ENCODE data around the gene MATN3.

The MATN3 gene

GRCh38 chr2:20025065-20025786 is 12.8 kb upstream of the MATN3 start:
- Mint-ChIP-seq H3K27me3 (ENCODE audit: low read depth) (no peaks in the 10 kb centered on the region), H3K27ac (no peak overlapping the region), H3K4me3 (no peak overlapping the region), H3K4me1 (ENCODE audit: low read depth) (no peaks in the 10 kb centered on the region), H3K9me3 (peaks cover 20% of the 10 kb centered on the region), H3K36me3 (ENCODE audit: low read depth) (peaks cover 22% of the 10 kb centered on the region)
- DNase-seq (ENCODE audit: low spot score), result no peak

GRCh38 chr2:20023688-20024087 is 11.2 kb upstream of the MATN3 start:
- no peak for DNase-seq (ENCODE audit: low spot score)
- Mint-ChIP-seq H3K4me3 (no peak overlapping the region), H3K9me3 (peaks cover 26% of the 10 kb centered on the region), H3K4me1 (ENCODE audit: low read depth) (no peaks in the 10 kb centered on the region), H3K27ac (no peak overlapping the region), H3K27me3 (ENCODE audit: low read depth) (no peaks in the 10 kb centered on the region), H3K36me3 (ENCODE audit: low read depth) (peaks cover 6% of the 10 kb centered on the region)

DNA sequence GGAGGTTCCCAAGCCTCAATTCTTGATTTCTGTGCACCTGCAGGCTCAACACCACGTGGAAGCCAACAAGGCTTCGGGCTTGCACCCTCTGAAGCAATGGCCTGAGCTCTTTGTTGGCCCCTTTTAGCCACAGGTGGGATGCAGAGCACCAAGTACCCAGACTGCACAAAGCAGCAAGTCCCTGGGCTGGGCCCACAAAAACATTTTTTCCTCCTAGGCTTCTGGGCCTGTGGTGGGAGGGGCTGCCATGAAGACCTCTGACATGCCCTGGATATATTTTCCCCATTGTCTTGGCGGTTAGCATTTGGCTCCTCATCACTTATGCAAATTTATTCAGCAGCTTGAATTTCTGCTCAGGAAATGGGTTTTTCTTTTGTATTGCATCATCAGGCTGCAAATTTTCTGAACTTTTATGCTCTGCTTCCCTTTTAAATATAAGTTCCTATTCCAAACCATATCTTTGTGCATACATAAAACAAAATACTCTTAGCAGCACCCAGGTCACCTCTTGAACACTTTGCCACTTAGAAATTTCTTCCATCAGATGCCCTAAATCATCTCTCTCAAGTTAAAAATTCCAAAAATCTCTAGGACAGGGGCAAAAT is 9.0 kb upstream of the MATN3 start:
- H3K4me3 Mint-ChIP-seq, result no peak overlapping the region
- no peaks in the 10 kb centered on the region for H3K4me1 Mint-ChIP-seq (ENCODE audit: low read depth)
- no peak for DNase-seq (ENCODE audit: low spot score)
- H3K9me3 Mint-ChIP-seq, result peaks cover 26% of the 10 kb centered on the region
- H3K36me3 Mint-ChIP-seq (ENCODE audit: low read depth), result peaks cover 1% of the 10 kb centered on the region
- H3K27me3 Mint-ChIP-seq (ENCODE audit: low read depth), result no peaks in the 10 kb centered on the region
- H3K27ac Mint-ChIP-seq, result no peak overlapping the region

- H3K4me1 Mint-ChIP-seq (ENCODE audit: low read depth), result no peaks in the 10 kb centered on the region
- no peak for DNase-seq (ENCODE audit: low spot score)
- H3K27me3 Mint-ChIP-seq (ENCODE audit: low read depth), result peaks cover 6% of the 10 kb centered on the region
- H3K4me3 Mint-ChIP-seq, result no peak overlapping the region
- H3K9me3 Mint-ChIP-seq, result peaks cover 26% of the 10 kb centered on the region
- no peak overlapping the region for H3K27ac Mint-ChIP-seq
- peaks cover 1% of the 10 kb centered on the region for H3K36me3 Mint-ChIP-seq (ENCODE audit: low read depth)
These were observed 7.3 kb upstream of the MATN3 start for GRCh38 chr2:20019747-20020146.

GRCh38 chr2:20018601-20019152 is 6.2 kb upstream of the MATN3 start:
- H3K9me3 Mint-ChIP-seq, result peaks cover 26% of the 10 kb centered on the region
- peaks cover 16% of the 10 kb centered on the region for H3K27me3 Mint-ChIP-seq (ENCODE audit: low read depth)
- DNase-seq (ENCODE audit: low spot score), result no peak
- no peak overlapping the region for H3K4me3 Mint-ChIP-seq
- H3K36me3 Mint-ChIP-seq (ENCODE audit: low read depth), result peaks cover 1% of the 10 kb centered on the region
- no peaks in the 10 kb centered on the region for H3K4me1 Mint-ChIP-seq (ENCODE audit: low read depth)
- no peak overlapping the region for H3K27ac Mint-ChIP-seq

DNA sequence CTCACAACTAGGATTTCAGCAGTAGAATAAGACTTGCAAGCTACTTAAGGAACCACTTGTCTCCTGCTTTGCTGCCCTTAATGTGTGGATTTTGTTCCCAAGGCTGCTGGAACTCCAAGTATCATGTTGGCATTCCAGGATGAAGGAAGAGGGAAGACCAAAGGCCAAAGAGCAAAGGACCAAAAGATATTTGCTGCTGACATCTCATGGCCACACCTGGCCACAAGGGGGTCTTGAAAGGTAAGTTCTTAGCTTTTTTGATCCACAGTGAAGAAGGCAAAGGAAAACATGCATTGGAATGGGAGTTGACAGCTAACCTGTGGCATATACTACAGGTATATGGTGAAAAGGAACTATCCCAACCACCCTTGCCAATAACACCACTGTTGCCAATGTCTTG is 3.9 kb upstream of the MATN3 start:
- Mint-ChIP-seq H3K9me3 (peaks cover 15% of the 10 kb centered on the region), H3K36me3 (ENCODE audit: low read depth) (no peaks in the 10 kb centered on the region), H3K4me3 (no peak overlapping the region), H3K4me1 (ENCODE audit: low read depth) (peaks cover 7% of the 10 kb centered on the region), H3K27me3 (ENCODE audit: low read depth) (peaks cover 34% of the 10 kb centered on the region), H3K27ac (no peak overlapping the region)
- DNase-seq (ENCODE audit: low spot score), result no peak

GRCh38 chr2:20015482-20016083 is 3.1 kb upstream of the MATN3 start:
- H3K9me3 Mint-ChIP-seq, result peaks cover 10% of the 10 kb centered on the region
- H3K4me1 Mint-ChIP-seq (ENCODE audit: low read depth), result peaks cover 7% of the 10 kb centered on the region
- H3K36me3 Mint-ChIP-seq (ENCODE audit: low read depth), result no peaks in the 10 kb centered on the region
- no peak overlapping the region for H3K27ac Mint-ChIP-seq
- no peak for DNase-seq (ENCODE audit: low spot score)
- peaks cover 41% of the 10 kb centered on the region for H3K27me3 Mint-ChIP-seq (ENCODE audit: low read depth)
- no peak overlapping the region for H3K4me3 Mint-ChIP-seq

DNA sequence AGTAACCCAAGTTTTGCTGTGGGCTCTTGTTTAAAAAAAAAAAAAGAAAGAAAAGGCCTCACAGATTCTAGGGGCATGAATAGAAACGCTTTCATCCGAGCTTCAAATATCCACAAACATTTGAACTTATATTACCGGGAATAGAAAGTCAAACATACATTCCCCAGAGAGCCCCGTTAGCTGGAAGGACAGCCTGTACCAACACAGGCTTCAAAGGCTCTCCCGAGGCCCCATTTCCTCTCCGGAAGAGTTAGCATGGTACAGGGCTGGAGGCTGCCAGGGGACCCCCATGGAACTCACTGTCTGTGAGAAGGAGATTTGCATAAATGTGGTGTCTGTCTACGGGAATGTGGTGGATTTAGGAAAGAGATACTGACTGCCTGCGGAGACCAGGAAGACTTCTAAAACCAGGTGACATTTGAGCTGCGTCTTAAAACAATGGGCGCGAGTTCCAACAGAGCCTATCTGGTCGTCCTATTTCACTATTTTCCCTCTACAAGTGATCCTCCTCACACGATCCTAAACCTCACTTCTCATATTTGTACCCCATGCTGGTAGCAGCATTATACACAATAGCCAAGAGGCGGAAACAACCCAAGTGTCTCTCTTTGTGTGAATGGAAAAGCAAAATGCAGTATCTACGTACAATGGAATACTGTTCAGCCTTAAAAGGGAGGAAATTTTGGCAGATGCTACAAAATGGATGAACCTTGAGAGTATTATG is 820 bp upstream of the MATN3 start:
- no peak for DNase-seq (ENCODE audit: low spot score)
- Mint-ChIP-seq H3K4me3 (peak overlapping the region; percentile 72), H3K4me1 (ENCODE audit: low read depth) (peaks cover 7% of the 10 kb centered on the region), H3K27ac (no peak overlapping the region), H3K36me3 (ENCODE audit: low read depth) (no peaks in the 10 kb centered on the region), H3K9me3 (no peaks in the 10 kb centered on the region), H3K27me3 (ENCODE audit: low read depth) (peaks cover 56% of the 10 kb centered on the region)

DNA sequence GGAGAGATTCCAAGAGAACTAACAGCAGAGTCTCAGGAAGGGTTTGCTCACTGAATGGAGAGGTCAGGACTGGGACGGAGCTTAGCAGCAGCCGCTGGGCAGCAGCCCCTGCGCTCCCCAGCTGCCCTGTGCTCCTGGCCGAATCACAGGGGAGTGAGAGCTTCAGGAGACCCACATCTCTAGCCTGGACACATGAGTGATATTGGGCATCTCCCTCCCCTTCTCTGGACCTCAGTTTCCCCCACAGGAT is 511 bp downstream of the MATN3 start:
- H3K4me3 Mint-ChIP-seq, result peak overlapping the region; percentile 57
- no peaks in the 10 kb centered on the region for H3K9me3 Mint-ChIP-seq
- DNase-seq (ENCODE audit: low spot score), result no peak
- H3K27ac Mint-ChIP-seq, result no peak overlapping the region
- no peaks in the 10 kb centered on the region for H3K36me3 Mint-ChIP-seq (ENCODE audit: low read depth)
- peaks cover 62% of the 10 kb centered on the region for H3K27me3 Mint-ChIP-seq (ENCODE audit: low read depth)
- peaks cover 7% of the 10 kb centered on the region for H3K4me1 Mint-ChIP-seq (ENCODE audit: low read depth)

- Mint-ChIP-seq H3K9me3 (no peaks in the 10 kb centered on the region), H3K27me3 (ENCODE audit: low read depth) (peaks cover 62% of the 10 kb centered on the region), H3K4me3 (peak overlapping the region; percentile 57), H3K4me1 (ENCODE audit: low read depth) (peaks cover 7% of the 10 kb centered on the region), H3K27ac (no peak overlapping the region), H3K36me3 (ENCODE audit: low read depth) (no peaks in the 10 kb centered on the region)
- no peak for DNase-seq (ENCODE audit: low spot score)
These were observed 1.0 kb downstream of the MATN3 start for GRCh38 chr2:20011276-20012031.

DNA sequence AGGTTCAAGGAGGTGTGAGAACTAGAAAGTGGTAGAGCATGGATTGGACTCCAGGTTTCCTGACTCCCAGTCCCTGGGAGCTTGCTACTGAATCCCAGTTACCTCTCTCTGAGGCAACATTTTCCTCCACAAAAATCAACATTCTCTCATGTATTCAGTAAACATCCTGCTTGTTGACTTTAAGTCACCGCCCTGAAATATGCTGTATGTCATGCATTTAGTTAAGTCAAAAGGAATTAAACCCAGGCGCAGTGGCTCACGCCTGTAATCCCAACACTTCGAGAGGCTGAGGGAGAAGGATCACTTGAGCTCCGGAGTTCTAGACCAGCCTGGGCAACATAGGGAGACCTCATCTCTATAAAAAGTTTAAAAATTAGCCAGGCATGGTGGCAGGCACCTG is 3.8 kb downstream of the MATN3 start:
- peaks cover 7% of the 10 kb centered on the region for H3K4me1 Mint-ChIP-seq (ENCODE audit: low read depth)
- no peak overlapping the region for H3K4me3 Mint-ChIP-seq
- no peaks in the 10 kb centered on the region for H3K9me3 Mint-ChIP-seq
- DNase-seq (ENCODE audit: low spot score), result no peak
- no peak overlapping the region for H3K27ac Mint-ChIP-seq
- peaks cover 46% of the 10 kb centered on the region for H3K27me3 Mint-ChIP-seq (ENCODE audit: low read depth)
- H3K36me3 Mint-ChIP-seq (ENCODE audit: low read depth), result no peaks in the 10 kb centered on the region

DNA sequence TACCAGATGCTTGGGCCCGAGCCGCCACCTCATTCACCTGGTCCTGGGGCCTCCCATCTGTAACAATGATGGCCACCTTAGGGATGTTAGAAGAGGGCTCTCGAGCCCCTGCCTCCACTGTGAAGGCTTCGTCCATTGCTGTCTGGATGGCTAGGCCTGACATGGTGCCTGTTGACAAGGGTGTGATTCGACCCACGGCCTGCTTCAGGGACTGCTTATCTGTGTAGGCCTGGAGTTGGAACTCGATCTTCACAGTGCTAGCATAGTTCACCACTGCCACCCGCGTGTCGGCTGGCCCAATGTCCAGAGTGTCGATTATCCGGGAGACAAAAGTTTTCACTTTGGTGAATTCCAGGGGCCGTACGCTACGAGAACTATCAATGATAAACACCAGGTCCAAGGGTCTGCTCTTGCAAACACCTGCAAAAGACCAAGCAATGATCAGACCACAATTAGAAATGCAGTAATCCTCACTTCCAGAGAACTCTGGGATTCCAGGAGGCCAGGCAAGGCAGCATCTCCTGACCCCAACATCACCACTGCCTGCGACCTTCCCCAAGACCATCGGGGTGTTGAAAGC is 6.5 kb downstream of the MATN3 start:
- no peak overlapping the region for H3K4me3 Mint-ChIP-seq
- no peaks in the 10 kb centered on the region for H3K9me3 Mint-ChIP-seq
- H3K36me3 Mint-ChIP-seq (ENCODE audit: low read depth), result no peaks in the 10 kb centered on the region
- DNase-seq (ENCODE audit: low spot score), result no peak
- no peak overlapping the region for H3K27ac Mint-ChIP-seq
- H3K4me1 Mint-ChIP-seq (ENCODE audit: low read depth), result no peaks in the 10 kb centered on the region
- peaks cover 40% of the 10 kb centered on the region for H3K27me3 Mint-ChIP-seq (ENCODE audit: low read depth)

- H3K4me3 Mint-ChIP-seq, result no peak overlapping the region
- H3K27me3 Mint-ChIP-seq (ENCODE audit: low read depth), result peaks cover 38% of the 10 kb centered on the region
- H3K36me3 Mint-ChIP-seq (ENCODE audit: low read depth), result no peaks in the 10 kb centered on the region
- H3K4me1 Mint-ChIP-seq (ENCODE audit: low read depth), result no peaks in the 10 kb centered on the region
- no peak for DNase-seq (ENCODE audit: low spot score)
- no peak overlapping the region for H3K27ac Mint-ChIP-seq
- H3K9me3 Mint-ChIP-seq, result no peaks in the 10 kb centered on the region
These were observed 7.3 kb downstream of the MATN3 start for GRCh38 chr2:20005067-20005627.

Data from T-helper 2 cell treated with Interferon-gamma antibody and Interleukin-4, amounts not matched to agents 5 μg/mL and 100 μg/mL, for 36 hours (primary cell).